Activated naive CD8-positive, alpha-beta T cell treated with anti-CD3 and anti-CD28 coated beads, Interleukin-2, amount 50 U/mL, for 16 hours (primary cell): ENCODE results near the gene CD151.

Source experiments
- DNase-seq: peaks from one replicate; pipeline ENCODE4 v3.0.0-alpha.2; 2020; ENCODE audit warnings: low read depth, low spot score

CD151 gene

GRCh38 chr11:797296-798092 is 35.3 kb upstream of the CD151 start:
- DNase-seq: peak; percentile 61

GRCh38 chr11:798093-798713 is 34.5 kb upstream of the CD151 start, which contains the start of gene SLC25A22:
Gene SLC25A22 (minus strand): TSS chr11:798281. CDS start chr11:795006, 3,275 bp downstream.
- peak; percentile 67 for DNase-seq

- DNase-seq: no peak
Observed at GRCh38 chr11:799641-800316, 33.0 kb upstream of the CD151 start.

- no peak for DNase-seq
Observed at GRCh38 chr11:800473-800872, 32.3 kb upstream of the CD151 start.

- no peak for DNase-seq
Observed at GRCh38 chr11:801097-801780, 31.5 kb upstream of the CD151 start.

- DNase-seq: no peak
Observed at GRCh38 chr11:802018-802617, 30.6 kb upstream of the CD151 start.

- DNase-seq: no peak
Observed at GRCh38 chr11:802693-803466, 29.9 kb upstream of the CD151 start.

- DNase-seq: no peak
Observed at GRCh38 chr11:803467-803742, 29.3 kb upstream of the CD151 start.

GRCh38 chr11:803770-804598 is 28.8 kb upstream of the CD151 start:
- no peak for DNase-seq

- no peak for DNase-seq
Observed at GRCh38 chr11:804599-804964, 28.2 kb upstream of the CD151 start.

- no peak for DNase-seq
Observed at GRCh38 chr11:808427-809286, 24.1 kb upstream of the CD151 start.

GRCh38 chr11:809287-810039 is 23.3 kb upstream of the CD151 start, which contains the start of gene RPLP2:
Gene RPLP2 (plus strand): TSS chr11:809967. CDS start chr11:810235, 268 bp downstream.
- peak; percentile 94 for DNase-seq

- no peak for DNase-seq
Observed at GRCh38 chr11:810040-810567, 22.6 kb upstream of the CD151 start.

GRCh38 chr11:811446-812245 is 21.1 kb upstream of the CD151 start:
- no peak for DNase-seq

- no peak for DNase-seq
Observed at GRCh38 chr11:812390-812789, 20.4 kb upstream of the CD151 start.

- no peak for DNase-seq
Observed at GRCh38 chr11:813072-813455, 19.7 kb upstream of the CD151 start.

- DNase-seq: no peak
Observed at GRCh38 chr11:813456-814096, 19.2 kb upstream of the CD151 start.
